CD4-positive, alpha-beta T cell treated with Interleukin-4 for 4 hours (primary cell): ENCODE results near the gene U2AF1L4.
"Not testable (repeated sequence)": the region's sequence is repeated elsewhere in the genome, so short reads cannot be mapped to it uniquely, and the experiment has no call there.

Experiments
- DNase-seq: peaks from one replicate; pipeline ENCODE4 v3.0.0-alpha.2; 2020

The U2AF1L4 gene

DNA sequence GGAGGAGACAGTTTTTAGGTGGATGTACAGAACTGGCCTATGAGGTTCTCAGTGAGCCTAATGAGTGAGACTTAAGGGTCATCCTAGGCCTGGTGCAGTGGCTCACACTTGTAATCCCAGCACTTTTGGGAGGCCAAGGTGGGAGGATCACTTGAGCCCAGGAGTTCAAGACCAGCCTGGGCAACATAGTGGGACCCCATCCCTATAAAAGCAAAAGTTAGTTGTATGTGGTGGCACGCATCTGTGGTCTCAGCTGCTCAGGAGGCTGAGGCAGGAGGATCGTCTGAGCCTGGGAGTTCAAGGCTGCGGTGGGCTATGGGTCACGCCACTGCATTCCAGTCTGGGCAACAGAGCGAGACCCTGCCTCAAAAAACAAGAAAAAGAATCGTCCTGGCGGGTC is 21.1 kb downstream of the U2AF1L4 start:
- not testable (repeated sequence) for DNase-seq

DNA sequence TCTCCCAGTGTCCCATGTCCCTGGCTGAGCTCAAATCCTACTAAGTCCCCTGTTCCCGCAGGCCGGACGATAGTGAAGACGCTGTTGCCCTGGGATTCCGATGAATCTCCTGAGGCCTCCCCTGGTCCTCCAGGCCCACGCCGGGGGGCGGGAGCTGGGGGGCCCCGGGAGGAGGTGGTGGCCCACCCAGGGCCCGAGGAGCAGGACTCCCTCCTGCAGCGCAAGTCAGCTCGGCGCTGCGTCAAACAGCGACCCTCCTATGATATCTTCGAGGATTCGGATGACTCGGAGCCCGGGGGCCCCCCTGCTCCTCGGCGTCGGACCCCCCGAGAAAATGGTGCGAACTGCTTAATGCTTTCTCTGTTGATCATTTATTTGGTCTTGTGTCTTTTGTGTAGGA is 21.5 kb downstream of the U2AF1L4 start:
- no peak for DNase-seq

DNA sequence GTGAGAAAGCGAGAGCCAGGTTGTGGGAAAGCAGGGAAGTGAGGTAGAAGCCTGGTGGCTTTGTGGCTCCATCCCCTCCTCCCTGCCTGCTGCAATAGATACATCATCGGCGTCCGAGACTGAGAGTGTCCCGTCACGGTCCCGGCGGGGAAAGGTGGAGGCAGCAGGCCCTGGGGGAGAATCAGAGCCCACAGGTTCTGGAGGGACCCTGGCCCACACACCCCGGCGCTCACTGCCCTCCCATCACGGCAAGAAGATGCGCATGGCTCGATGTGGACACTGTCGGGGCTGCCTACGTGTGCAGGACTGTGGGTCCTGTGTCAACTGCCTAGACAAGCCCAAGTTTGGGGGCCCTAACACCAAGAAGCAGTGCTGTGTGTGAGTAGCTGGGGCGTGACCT is 22.3 kb downstream of the U2AF1L4 start:
- DNase-seq: no peak

DNA sequence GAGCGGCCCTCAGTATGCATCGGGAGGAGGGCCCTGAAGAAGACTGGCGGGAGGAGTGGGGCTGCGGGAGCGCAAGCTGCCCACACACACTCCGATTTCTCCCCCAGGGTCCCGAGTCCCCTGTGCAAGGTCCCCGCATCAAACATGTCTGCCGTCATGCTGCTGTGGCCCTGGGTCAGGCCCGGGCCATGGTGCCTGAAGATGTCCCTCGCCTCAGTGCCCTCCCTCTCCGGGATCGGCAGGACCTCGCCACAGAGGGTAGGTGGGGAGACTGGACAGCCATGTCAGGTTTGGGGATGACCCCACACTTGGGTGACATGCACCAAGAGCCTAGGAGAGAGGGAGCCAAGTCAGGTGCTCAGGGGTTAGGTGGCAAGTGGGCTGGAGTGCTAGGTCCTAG is 22.8 kb downstream of the U2AF1L4 start:
- DNase-seq: no peak

DNA sequence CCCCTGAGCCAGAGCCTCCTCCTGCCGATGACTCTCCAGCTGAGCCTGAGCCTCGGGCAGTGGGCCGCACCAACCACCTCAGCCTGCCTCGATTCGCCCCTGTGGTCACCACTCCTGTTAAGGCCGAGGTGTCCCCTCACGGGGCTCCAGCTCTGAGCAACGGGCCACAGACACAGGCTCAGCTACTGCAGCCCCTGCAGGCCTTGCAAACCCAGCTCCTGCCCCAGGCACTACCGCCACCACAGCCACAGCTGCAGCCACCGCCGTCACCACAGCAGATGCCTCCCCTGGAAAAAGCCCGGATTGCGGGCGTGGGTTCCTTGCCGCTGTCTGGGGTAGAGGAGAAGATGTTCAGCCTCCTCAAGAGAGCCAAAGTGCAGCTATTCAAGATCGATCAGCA is 23.8 kb downstream of the U2AF1L4 start:
- DNase-seq: no peak

DNA sequence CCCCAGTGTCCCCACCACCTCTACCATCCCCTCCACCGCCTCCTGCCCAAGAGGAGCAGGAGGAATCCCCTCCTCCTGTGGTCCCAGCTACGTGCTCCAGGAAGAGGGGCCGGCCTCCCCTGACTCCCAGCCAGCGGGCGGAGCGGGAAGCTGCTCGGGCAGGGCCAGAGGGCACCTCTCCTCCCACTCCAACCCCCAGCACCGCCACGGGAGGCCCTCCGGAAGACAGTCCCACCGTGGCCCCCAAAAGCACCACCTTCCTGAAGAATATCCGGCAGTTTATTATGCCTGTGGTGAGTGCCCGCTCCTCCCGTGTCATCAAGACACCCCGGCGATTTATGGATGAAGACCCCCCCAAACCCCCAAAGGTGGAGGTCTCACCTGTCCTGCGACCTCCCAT is 24.6 kb downstream of the U2AF1L4 start:
- DNase-seq: no peak

DNA sequence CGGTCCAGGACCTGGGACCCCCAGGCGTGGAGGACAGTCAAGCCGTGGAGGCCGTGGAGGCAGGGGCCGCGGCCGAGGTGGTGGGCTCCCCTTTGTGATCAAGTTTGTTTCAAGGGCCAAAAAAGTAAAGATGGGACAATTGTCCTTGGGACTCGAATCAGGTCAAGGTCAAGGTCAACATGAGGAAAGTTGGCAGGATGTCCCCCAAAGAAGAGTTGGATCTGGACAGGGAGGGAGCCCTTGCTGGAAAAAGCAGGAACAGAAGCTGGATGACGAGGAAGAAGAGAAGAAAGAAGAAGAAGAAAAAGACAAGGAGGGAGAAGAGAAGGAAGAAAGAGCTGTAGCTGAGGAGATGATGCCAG is 25.1 kb downstream of the U2AF1L4 start:
- no peak for DNase-seq

DNA sequence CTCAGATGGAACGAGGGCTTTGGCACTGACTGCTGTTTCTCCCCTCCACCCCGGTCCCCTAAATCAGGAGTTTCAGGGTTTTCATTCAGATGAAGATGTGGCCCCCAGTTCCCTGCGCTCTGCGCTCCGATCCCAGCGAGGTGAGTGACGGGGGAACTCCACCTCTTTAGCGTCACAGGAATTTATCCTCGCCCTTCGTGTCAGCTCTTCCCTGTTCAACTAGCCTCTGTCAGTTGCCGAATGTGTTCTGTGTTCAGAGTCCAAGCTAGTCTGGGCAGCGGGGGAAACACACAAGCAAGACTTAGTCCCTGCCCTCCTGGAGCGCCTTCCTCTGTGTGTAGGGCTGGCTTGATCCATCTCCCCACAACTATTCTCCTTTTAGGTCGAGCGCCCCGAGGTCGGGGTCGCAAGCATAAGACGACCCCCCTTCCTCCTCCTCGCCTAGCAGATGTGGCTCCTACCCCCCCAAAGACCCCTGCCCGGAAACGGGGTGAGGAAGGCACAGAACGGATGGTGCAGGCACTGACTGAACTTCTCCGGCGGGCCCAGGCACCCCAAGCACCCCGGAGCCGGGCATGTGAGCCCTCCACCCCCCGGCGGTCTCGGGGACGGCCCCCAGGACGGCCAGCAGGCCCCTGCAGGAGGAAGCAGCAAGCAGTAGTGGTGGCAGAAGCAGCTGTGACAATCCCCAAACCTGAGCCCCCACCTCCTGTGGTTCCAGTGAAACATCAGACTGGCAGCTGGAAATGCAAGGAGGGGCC is 25.6 kb downstream of the U2AF1L4 start:
- DNase-seq: no peak

DNA sequence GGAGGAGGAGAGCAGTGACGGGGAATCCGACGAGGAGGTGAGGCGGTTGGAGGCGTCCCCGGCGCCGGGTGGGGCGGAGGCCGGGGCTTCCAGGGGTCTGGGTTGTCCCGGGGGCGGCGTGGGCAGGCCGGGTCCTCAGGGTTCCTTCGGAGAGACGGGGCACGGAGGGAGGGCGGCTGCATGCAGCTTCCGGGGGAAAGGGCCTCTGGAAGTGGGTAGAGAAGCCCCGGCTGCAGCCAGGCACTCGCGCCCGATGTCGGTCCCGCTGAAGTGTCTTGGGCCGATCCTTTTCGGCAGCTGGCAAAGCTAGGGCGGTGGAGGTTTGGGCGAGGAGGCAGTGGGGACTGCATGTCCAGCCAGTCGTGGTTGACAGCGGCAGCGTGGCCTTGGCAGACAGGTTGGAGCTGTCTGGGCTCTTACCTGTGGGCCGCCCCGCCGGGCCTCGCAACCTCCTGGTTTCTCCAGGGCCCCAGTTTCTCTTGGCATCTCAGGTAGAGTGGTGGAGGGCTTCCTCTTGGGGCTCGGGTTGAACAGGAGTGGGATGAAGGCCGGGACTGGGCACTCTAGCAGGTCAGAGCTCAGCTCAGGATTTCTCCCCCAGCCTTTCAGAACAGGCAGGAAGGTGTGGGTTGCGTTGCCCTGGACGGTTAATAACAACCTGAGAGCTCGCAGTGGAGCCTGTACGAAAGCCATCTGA is 26.7 kb downstream of the U2AF1L4 start:
- DNase-seq: no peak

DNA sequence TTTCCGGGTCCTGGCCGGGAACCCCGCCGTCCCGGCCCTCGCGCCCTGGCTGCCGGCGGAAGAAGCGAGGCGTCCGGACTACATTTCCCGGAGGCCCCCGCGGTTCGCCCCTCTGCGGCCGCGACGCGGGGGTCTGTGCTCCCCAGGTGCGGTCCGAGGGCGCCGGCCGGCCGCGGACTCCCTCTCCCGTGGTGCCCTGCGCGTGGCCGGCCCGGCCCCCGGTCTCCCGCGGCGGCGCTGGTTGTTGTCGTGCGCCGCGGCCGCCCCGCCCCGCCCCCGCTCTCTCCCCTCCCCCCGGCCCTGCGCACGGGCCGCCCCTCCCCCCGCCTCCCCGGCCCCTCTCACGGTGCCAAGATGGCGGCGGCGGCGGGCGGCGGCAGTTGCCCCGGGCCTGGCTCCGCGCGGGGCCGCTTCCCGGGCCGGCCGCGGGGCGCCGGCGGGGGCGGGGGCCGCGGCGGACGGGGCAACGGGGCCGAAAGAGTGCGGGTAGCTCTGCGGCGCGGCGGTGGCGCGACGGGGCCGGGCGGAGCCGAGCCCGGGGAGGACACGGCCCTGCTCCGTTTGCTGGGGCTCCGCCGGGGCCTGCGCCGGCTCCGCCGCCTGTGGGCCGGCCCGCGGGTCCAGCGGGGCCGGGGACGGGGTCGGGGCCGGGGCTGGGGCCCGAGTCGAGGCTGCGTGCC is 27.4 kb downstream of the U2AF1L4 start, which contains the start of gene KMT2B:
Gene KMT2B, plus strand, starts transcription at position 339 of the 680 bp plus-strand sequence. Its CDS starts 16 bp downstream, at position 355.
- DNase-seq: no peak

DNA sequence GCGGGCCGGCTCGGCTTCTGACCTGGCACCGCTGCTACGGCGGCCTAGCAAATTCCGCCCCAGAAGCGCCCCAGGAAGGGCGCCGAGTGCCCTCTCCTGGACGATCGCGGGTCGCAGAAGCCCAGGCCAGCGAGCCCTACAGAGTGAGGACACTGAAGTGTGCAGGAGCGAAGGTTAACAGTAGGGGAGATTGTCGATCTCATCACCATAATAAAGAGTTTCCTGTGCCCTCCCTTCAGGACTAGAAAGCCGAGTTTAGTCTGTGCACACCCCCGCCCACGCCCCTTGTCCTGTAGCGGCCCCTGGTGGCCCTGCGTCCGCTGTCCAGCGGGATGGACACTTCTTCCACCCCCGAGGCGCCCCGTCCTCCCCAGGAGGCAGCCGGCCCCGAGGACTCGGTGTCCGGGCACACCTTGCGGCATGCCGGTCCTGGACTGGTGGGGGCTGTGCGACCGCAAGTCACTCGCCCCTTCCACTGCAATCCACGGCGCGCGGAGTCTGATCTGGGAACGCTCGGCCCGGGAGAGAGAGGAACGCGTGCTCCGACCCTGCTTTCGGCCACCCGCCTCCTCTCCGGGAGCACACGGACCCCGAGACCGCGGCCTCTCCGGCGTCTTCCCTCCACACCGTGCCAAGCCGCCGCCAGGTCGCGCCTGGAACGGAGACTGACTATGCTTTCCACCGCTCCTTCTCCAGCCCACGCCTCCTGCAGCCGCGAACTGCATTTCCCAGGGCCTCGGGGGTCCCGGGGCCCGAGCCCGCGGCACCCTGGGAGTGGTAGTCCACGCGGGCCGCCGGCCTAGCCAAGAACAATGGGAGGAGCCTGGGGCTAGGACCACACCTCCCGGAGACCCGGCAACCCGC is 28.2 kb downstream of the U2AF1L4 start:
- DNase-seq: peak; percentile 97

DNA sequence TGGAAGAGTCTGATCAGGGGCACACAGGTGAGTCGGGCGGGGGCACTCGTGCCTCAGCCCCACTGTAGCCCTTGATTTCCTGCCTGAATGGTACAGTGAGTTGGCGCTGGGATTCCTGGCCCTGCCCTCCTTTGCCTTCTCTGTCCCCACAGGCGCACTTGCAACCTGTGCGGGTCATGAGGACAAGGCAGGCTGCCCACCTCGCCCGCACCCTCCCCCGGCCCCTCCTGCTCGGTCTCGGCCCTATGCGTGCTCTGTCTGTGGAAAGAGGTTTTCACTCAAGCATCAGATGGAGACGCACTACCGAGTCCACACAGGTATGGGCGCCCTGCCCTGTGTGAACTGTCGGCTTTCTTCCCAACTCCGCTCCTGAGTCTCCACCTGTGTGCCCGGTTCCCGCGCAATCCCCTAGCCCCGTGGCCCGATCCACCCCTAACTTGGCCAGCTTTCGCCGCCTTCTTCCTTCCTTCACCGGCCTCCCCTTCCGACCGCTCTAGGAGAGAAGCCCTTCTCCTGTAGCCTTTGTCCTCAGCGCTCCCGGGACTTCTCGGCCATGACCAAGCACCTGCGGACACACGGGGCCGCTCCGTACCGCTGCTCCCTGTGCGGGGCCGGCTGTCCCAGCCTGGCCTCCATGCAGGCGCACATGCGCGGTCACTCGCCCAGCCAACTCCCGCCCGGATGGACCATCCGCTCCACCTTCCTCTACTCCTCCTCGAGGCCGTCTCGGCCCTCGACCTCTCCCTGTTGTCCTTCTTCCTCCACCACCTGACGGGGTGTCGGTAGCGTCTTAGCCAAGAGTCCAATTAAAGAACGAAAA is 29.0 kb downstream of the U2AF1L4 start:
- DNase-seq: no peak

DNA sequence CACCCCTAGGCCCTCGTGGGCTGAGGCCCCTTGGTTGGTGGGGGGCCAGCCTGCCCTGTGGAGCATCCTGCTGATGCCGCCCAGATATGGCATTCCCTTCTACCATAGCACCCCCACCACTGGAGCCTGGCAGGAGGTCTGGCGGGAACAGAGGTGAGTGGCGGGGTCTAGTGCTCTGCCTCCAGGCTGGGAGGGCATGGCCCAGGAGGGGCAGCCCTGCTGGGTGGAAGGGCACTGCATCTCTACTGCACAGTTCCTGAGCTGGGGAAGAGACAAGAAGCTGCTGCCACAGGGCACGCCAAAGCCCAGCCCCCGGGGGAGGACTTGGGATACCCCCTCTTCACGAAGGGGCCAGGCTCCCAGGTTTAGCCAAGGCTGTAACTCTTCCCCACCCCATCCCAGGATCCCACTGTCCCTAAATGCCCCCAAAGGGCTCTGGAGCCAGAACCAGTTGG is 29.8 kb downstream of the U2AF1L4 start:
- no peak for DNase-seq

DNA sequence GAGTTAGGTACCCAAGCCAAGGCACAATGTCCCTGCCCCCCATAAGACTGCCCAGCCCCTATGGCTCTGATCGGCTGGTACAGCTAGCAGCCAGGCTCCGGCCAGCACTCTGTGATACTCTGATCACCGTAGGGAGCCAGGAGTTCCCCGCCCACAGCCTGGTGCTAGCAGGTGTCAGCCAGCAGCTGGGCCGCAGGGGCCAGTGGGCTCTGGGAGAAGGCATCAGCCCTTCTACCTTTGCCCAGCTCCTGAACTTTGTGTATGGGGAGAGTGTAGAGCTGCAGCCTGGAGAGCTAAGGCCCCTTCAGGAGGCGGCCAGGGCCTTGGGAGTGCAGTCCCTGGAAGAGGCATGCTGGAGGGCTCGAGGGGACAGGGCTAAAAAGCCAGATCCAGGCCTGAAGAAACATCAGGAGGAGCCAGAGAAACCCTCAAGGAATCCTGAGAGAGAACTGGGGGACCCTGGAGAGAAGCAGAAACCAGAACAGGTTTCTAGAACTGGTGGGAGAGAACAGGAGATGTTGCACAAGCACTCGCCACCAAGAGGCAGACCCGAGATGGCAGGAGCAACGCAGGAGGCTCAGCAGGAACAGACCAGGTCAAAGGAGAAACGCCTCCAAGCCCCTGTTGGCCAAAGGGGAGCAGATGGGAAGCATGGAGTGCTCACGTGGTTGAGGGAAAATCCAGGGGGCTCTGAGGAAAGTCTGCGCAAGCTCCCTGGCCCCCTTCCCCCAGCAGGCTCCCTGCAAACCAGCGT is 30.4 kb downstream of the U2AF1L4 start:
- DNase-seq: no peak

DNA sequence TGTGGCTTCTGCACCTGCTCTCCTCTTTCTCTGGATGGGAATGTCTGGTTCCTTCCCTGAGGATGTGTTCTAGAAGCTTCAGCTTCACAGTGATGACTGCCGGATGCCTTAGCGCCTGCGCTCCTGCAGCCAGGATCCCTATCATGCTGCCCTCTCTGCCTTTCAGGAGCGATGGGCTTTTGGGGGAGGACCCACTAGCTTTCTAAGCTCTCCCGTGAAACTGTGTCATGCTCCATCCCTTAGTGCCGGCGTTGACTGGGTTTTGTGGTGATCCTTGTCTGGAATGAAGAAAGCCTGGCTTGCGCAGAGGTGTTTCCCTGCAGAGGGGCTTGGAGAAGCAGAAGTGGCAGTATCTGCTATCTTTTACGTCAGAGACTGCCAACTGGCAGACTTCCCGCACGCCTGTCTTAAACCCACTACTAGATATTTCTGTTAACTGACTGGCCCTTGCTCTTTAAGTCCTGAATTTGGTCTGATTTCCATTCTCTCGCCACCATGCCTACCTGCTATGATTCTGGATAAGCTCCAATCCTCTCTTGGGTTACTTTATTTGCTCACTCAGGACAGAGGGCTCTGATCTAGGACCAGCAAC is 31.2 kb downstream of the U2AF1L4 start:
- DNase-seq: no peak

DNA sequence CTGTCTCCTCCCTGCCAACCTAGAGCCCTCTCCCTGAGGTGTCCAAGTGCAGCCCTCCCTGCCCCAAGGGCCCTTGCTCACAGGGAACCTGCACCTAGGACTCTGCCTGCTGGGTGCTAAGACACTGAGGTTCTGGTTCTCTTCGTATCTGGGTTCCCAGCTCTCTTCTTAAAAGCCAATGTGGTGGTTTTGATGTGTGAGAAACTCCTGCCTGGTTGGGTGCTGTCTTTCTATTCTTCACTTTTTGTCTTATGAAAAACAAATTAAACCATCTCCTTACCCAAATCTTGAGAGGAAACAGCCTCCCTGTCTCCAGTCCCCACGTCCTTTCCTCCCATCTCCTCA is 31.7 kb downstream of the U2AF1L4 start:
- DNase-seq: no peak

DNA sequence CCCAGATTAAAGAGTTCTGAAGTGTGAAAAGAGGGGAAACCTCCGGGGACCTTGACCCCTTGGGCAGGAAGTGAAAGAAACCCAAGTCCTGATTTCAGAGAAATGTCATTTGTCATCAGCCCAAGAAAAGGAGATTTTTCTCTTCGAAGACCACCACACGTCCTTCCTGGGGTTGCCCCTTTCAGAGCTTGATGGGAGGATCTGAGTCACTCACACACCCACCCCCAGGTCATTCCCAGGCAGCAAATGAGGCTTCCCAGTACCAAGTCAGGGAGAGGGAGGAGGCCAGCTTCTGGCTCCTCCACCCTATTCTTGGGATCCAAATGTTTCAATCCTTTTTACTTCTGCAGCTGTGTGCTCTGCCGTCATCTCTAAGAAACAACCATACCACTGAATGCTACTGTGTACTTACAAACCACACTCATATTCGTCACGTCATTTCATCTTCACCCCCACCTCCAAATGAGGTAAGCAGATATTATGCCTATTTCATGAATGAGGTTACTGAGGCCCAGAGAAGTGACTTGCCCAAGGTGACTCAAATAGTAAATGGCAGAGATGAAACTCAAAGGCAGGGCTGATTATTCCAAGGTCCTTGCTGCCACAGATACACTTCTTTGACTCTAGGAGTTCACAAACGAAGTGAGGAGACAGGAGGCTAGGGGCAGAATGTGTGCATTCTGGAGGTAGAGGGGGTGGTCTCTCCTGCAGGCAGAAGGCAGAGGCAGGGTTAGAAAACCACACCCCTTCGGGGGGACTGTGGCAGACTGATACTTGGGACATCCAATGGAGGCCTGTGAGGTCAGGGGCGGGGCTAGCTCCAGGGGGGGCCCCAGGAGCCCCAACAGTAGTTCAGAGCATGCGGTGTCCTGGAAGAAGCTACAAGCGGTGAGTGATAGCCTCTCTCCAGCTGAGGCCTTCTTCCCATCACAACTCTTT is 32.4 kb downstream of the U2AF1L4 start:
- DNase-seq: peak; percentile 72

DNA sequence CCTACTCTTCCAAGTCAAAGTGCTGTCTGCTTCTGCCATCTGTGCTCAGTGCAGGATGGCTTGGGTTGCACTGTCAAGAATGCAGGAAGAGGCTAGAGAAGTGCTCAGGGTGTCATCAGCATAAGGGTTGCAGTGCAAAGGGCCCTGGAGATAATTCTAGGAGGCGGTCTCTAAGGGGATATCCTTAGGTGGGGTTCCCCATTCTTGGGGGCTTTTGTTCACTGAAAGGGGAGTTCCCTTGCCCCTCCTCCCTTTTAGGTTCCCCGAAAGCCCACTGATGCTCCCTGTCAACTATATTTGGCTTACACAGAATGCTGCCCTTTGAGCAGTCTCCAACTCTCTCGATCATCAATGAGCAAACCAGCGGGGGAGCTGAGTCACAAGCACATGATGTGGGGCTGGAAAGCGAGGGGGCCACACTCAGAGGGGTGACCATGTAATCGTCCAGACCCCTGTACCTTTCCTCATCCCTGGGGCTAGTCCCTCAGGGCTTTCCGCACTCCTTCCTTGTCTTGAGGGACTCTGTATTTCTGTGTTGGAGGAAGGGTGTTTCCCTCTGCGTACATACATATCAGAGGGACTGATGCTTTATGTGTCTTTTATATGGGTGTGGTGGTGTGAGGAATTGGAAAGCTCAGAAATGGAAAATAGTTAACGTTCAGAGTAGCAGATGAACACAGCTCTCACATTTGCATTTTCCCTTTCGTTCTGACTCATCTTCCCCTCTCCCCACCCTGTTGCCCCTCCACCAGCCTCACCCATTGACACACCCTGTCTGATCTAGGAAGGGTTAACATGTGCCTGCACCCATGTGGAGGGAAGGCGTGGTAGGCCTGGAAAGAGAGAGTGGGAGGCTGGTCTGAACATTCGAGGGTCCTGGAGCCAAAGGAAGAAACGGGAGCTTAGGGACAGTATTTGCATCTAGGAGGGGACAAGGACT is 34.2 kb downstream of the U2AF1L4 start:
- DNase-seq: peak; percentile 42

DNA sequence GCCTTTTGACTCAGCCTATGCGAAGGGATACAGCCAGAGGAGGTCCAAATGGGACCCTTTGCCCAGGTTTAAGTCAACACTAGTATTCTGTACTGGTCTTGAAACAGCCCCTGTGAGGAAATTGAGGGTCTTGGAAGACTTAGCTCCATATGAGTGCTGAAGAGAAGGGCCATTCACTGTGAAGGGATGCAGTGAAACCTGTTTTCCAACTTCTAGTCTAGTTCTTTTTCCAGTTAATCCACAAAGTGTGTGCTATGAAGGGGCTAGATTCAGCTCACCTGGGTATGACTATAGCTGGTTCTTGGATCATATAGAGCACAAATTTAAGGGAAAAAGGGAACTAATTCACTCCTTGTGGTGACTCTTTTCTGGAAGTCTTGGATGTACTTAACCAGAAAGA is 36.8 kb downstream of the U2AF1L4 start:
- no peak for DNase-seq
